ENCODE results near the gene MNS1.

DNA sequence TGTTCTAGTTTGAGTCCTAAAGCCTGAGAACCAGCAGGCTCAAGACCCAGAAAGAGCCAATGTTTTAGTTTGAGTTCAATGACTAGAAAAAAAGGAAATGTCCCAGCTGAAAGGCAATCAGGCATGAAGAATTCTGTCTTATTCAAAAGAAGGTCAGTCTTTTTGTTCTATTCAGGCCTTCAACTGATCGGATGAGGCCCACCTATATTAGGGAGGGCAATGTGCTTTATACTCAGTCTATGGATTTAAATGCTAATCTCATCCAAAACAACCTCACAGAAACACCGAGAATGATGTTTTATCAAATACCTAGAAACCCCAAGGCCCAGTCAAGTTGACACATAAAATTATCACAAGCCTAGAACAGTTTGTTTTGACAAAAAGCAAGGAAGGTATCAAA lies 4.0 kb downstream of the MNS1 start:
- TF ChIP-seq, protein P1, sequence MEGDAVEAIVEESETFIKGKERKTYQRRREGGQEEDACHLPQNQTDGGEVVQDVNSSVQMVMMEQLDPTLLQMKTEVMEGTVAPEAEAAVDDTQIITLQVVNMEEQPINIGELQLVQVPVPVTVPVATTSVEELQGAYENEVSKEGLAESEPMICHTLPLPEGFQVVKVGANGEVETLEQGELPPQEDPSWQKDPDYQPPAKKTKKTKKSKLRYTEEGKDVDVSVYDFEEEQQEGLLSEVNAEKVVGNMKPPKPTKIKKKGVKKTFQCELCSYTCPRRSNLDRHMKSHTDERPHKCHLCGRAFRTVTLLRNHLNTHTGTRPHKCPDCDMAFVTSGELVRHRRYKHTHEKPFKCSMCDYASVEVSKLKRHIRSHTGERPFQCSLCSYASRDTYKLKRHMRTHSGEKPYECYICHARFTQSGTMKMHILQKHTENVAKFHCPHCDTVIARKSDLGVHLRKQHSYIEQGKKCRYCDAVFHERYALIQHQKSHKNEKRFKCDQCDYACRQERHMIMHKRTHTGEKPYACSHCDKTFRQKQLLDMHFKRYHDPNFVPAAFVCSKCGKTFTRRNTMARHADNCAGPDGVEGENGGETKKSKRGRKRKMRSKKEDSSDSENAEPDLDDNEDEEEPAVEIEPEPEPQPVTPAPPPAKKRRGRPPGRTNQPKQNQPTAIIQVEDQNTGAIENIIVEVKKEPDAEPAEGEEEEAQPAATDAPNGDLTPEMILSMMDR (IDR thresholded peaks at IDR 0.05; ENCODE audit: low read length) = no peak
- TF ChIP-seq EZH2 (IDR thresholded peaks at IDR 0.05; ENCODE audit: borderline replicate concordance, low read length) = no peak
